SK-N-SH (cell line): ENCODE measurements around the gene EEA1. TPM values are rescaled to one million over a fixed set of nuclear protein-coding genes. Genes with fewer than 3 reads are reported as not detected.

Experiments
- CTCF ChIA-PET: fragments of 300-600, 350-600 bp; formaldehyde crosslinking; extraction: SDS; loops from one replicate; lab custom pipeline; 2021; lab: Yijun Ruan, JAX
- POLR2A ChIA-PET: fragments of 350-600 bp; sonication (Branson Sonifier 250); formaldehyde crosslinking; extraction: SDS; loops from one replicate; lab custom pipeline; 2020; ENCODE audit warnings: antibody characterized with exemption, inconsistent platforms; lab: Yijun Ruan, JAX
- DNase-seq: peaks from one replicate; pipeline ENCODE4 v3.0.0; 2012
- H2AFZ ChIP-seq: fragments of 200-600 bp; sonication (generic); 2 replicates; pipeline ENCODE4 v1.8.1; 2016; ENCODE audit warnings: antibody characterized with exemption, mild to moderate bottlenecking, low read depth
- H3F3A ChIP-seq: fragments of 200-600 bp; sonication (generic); replicated peaks from 2 replicates; pipeline ENCODE3; 2016; ENCODE audit warnings: antibody characterized with exemption, mild to moderate bottlenecking; ENCODE audit not compliant: insufficient read depth
- H3K27ac ChIP-seq, 2 experiments: fragments of 200-500 bp in 1 of 2; fragments of 200-600 bp in 1 of 2; sonication (Bioruptor generic) in 1 of 2; sonication (generic), shearing (Covaris generic) in 1 of 2; 2 replicates each; pipeline versions ENCODE4 v1.5.1 to v1.6.1; 2014 to 2016; ENCODE audit warnings: low read depth in 2 of 2, inconsistent platforms in 1 of 2, low read length in 1 of 2, mild to moderate bottlenecking in 1 of 2, mixed read lengths in 1 of 2
- H3K27me3 ChIP-seq: fragments of 200-600 bp; sonication (generic), shearing (Covaris generic); 2 replicates; pipeline ENCODE4 v1.6.1; 2016; ENCODE audit warnings: mixed run types; ENCODE audit not compliant: insufficient read depth
- H3K36me3 ChIP-seq, 2 experiments: fragments of 200-500 bp in 1 of 2; fragments of 200-600 bp in 1 of 2; sonication (Bioruptor generic) in 1 of 2; sonication (generic) in 1 of 2; replicated peaks in 1 of 2; 2 replicates each; pipeline versions ENCODE3 to v1.5.1; 2014 to 2016; ENCODE audit warnings: low read length in 1 of 2, mild to moderate bottlenecking in 1 of 2; ENCODE audit not compliant: insufficient read depth in 2 of 2, control insufficient read depth in 1 of 2
- H3K4me1 ChIP-seq, 2 experiments: fragments of 200-500 bp in 1 of 2; fragments of 200-600 bp in 1 of 2; sonication (Bioruptor generic) in 1 of 2; sonication (generic), shearing (Covaris generic) in 1 of 2; 2 replicates each; pipeline versions ENCODE4 v1.5.1 to v1.6.1; 2014 to 2016; ENCODE audit warnings: low read depth in 1 of 2, low read length in 1 of 2, mixed run types in 1 of 2; ENCODE audit not compliant: insufficient read depth in 2 of 2, control insufficient read depth in 1 of 2
- H3K4me2 ChIP-seq: fragments of 200-600 bp; sonication (generic), shearing (Covaris generic); 2 replicates; pipeline ENCODE4 v1.6.1; 2017; ENCODE audit warnings: mixed run types
- H3K4me3 ChIP-seq, 2 experiments: fragments of 200-500 bp in 1 of 2; fragments of 200-600 bp in 1 of 2; sonication (Bioruptor generic) in 1 of 2; sonication (generic), shearing (Covaris generic) in 1 of 2; 2 replicates each; pipeline versions ENCODE4 v1.5.1 to v1.8.1; 2014 to 2016; ENCODE audit warnings: low read depth in 2 of 2, inconsistent platforms in 1 of 2, low read length in 1 of 2, mild to moderate bottlenecking in 1 of 2, mixed read lengths in 1 of 2, moderate library complexity in 1 of 2
- H3K79me2 ChIP-seq: fragments of 200-600 bp; sonication (generic); 2 replicates; pipeline ENCODE4 v1.8.1; 2017; ENCODE audit warnings: mild to moderate bottlenecking; ENCODE audit not compliant: insufficient read depth
- H3K9ac ChIP-seq: fragments of 200-600 bp; sonication (generic); 2 replicates; pipeline ENCODE4 v1.6.1; 2017; ENCODE audit warnings: mixed run types
- H3K9me2 ChIP-seq: fragments of 200-600 bp; sonication (generic); 2 replicates; pipeline ENCODE4 v1.6.1; 2017; ENCODE audit warnings: mixed run types
- H3K9me3 ChIP-seq: fragments of 200-600 bp; sonication (generic); 2 replicates; pipeline ENCODE4 v1.6.1; 2017; ENCODE audit warnings: mixed run types, mild to moderate bottlenecking, moderate library complexity
- H4K20me1 ChIP-seq: fragments of 200-600 bp; sonication (generic); 2 replicates; pipeline ENCODE4 v1.6.1; 2017; ENCODE audit warnings: mild to moderate bottlenecking, mixed run types; ENCODE audit not compliant: insufficient read depth
- CHD2 ChIP-seq: fragments of 150-350 bp; IDR thresholded peaks from 2 replicates; pipeline ENCODE4 v1.6.1; 2018; ENCODE audit warnings: low read length; ENCODE audit not compliant: partially characterized antibody
- ELF1 ChIP-seq: IDR thresholded peaks from 2 replicates; pipeline ENCODE4 v1.4.0; 2012
- FOSL2 ChIP-seq: IDR thresholded peaks from 2 replicates; pipeline ENCODE4 v1.4.0; 2012; ENCODE audit warnings: low read depth, mild to moderate bottlenecking, moderate library complexity, borderline replicate concordance
- FOXM1 ChIP-seq: IDR thresholded peaks from 2 replicates; pipeline ENCODE4 v1.4.0; 2012; ENCODE audit warnings: low read depth, mild to moderate bottlenecking
- IRF3 ChIP-seq: fragments of 150-350 bp; IDR thresholded peaks from 2 replicates; pipeline ENCODE4 v1.6.1; 2016; ENCODE audit warnings: mild to moderate bottlenecking, low read depth, low read length
- NRF1 ChIP-seq: IDR thresholded peaks from 2 replicates; pipeline ENCODE4 v1.6.1; 2012; ENCODE audit warnings: low read depth, mild to moderate bottlenecking, low read length
- PBX3 ChIP-seq: IDR thresholded peaks from 2 replicates; pipeline ENCODE4; 2012
- RAD21 ChIP-seq: IDR thresholded peaks from 2 replicates; pipeline ENCODE4 v1.6.1; 2012; ENCODE audit warnings: mild to moderate bottlenecking, low read length
- RCOR1 ChIP-seq: fragments of 150-350 bp; IDR thresholded peaks from 2 replicates; pipeline ENCODE4 v1.6.1; 2017; ENCODE audit warnings: antibody characterized with exemption, low read length
- RXRA ChIP-seq: IDR thresholded peaks from 2 replicates; pipeline ENCODE4 v1.4.0; 2012; ENCODE audit warnings: low read depth, mild to moderate bottlenecking, borderline replicate concordance
- SMC3 ChIP-seq: IDR thresholded peaks from 2 replicates; pipeline ENCODE4 v1.6.1; 2012; ENCODE audit warnings: low read depth, low read length, improper control_type of control experiment
- TCF12 ChIP-seq: IDR thresholded peaks from 2 replicates; pipeline ENCODE4 v1.4.0; 2012
- WGBS: methylation state at CpG from one replicate; pipeline ENCODE4 v1.1.6; 2017; ENCODE audit warnings: low lambda C conversion rate; 5-methylcytosine and 5-hydroxymethylcytosine counted together
- polyA plus RNA-seq, 3 experiments: library from polyadenylated mRNA; depleted of rRNA; stranded (reverse); fragments of >200 nt; gene quantifications; 2 replicates each; pipeline ENCODE4 v1.2.3, GENCODE V29; 2012

EEA1 gene
- polyA plus RNA-seq, 1 of the 3 experiments (the other 2 are of a cell fraction) = 1.5 TPM

- 97% methylated on average over 3 of the region's 3 CpGs for WGBS
- TF ChIP-seq FOSL2 = no peak
- Histone ChIP-seq H2AFZ (no peak overlapping the region), H3K4me2 (no peak overlapping the region), H3K27ac (no peak overlapping the region), H3K79me2 (no peaks in the 10 kb centered on the region), H4K20me1 (no peaks in the 10 kb centered on the region), H3F3A (peaks cover 9% of the 10 kb centered on the region), H3K4me3 (no peak overlapping the region), H3K27me3 (no peaks in the 10 kb centered on the region), H3K36me3 (peaks cover 44 to 66% of the 10 kb centered on the region in 2 experiments), H3K9ac (no peak overlapping the region), H3K9me3 (peaks cover 5% of the 10 kb centered on the region; the same call in 1 of the 2 replicates), H3K4me1 (no peaks in the 10 kb centered on the region), H3K9me2 (no peaks in the 10 kb centered on the region)
- ChIA-PET POLR2A (no interaction called here), CTCF (interaction anchor here (1.0 kb wide), 1 partner anchor 133 kb away, joined by 3 read pairs; no protein-coding TSS in a partner anchor)
- no peak for DNase-seq
Observed at GRCh38 chr12:92854344-92854743, 74.8 kb downstream of the EEA1 start.

GRCh38 chr12:92848740-92849139, 80.4 kb downstream of the EEA1 start:
- H3K4me3 ChIP-seq = no peak overlapping the region
- no peaks in the 10 kb centered on the region for H3K4me1 ChIP-seq
- H4K20me1 ChIP-seq = no peaks in the 10 kb centered on the region
- H3K9ac ChIP-seq = no peak overlapping the region
- no peaks in the 10 kb centered on the region for H3K79me2 ChIP-seq
- CTCF ChIA-PET = no interaction called here
- no peaks in the 10 kb centered on the region for H3K27me3 ChIP-seq
- TF ChIP-seq ELF1 (no peak), RAD21 (no peak), FOXM1 (no peak), PBX3 (no peak), FOSL2 (no peak), RXRA (no peak), NRF1 (no peak), IRF3 (no peak), TCF12 (no peak), RCOR1 (no peak), SMC3 (no peak), CHD2 (no peak)
- H3K9me2 ChIP-seq = no peaks in the 10 kb centered on the region
- DNase-seq = no peak
- POLR2A ChIA-PET = no interaction called here
- 100% methylated on average over 3 of the region's 3 CpGs for WGBS
- no peak overlapping the region for H3K4me2 ChIP-seq
- peaks cover 9% of the 10 kb centered on the region for H3F3A ChIP-seq
- H3K27ac ChIP-seq = no peak overlapping the region
- no peak overlapping the region for H2AFZ ChIP-seq
- no peaks in the 10 kb centered on the region for H3K9me3 ChIP-seq
- peaks cover 40 to 57% of the 10 kb centered on the region in 2 experiments for H3K36me3 ChIP-seq
